GM23338 (cell line): ENCODE data around the gene TSSC4. TPM values are rescaled to one million over a fixed set of nuclear protein-coding genes. Genes with fewer than 3 reads are reported as not detected.

Experiments used
- ATAC-seq: fragments of 200-7000 bp; cut with Tn5 transposase; 3 replicates; pipeline ENCODE4 v1.9.1; 2020
- DNase-seq: peaks from one replicate; pipeline ENCODE4 v3.0.0-alpha.2; 2015; ENCODE audit warnings: low spot score
- H2AFZ ChIP-seq: fragments of 200-600 bp; sonication (generic); 2 replicates; pipeline ENCODE4 v1.8.0; 2016; ENCODE audit warnings: antibody characterized with exemption, mild to moderate bottlenecking, moderate library complexity
- H3F3A ChIP-seq: fragments of 200-600 bp; sonication (generic); replicated peaks from 2 replicates; pipeline ENCODE4 v1.8.0; 2017; ENCODE audit warnings: antibody characterized with exemption, mixed run types, low read depth
- H3K27ac ChIP-seq: fragments of 200-600 bp; sonication (generic); 2 replicates; pipeline ENCODE4 v1.6.1; 2016; ENCODE audit warnings: low read depth
- H3K27me3 ChIP-seq: fragments of 200-600 bp; sonication (generic); 2 replicates; pipeline ENCODE4 v1.8.0; 2016; ENCODE audit warnings: mild to moderate bottlenecking, mixed run types, moderate library complexity; ENCODE audit not compliant: insufficient read depth
- H3K36me3 ChIP-seq: fragments of 200-600 bp; sonication (generic); 2 replicates; pipeline ENCODE4 v1.8.0; 2016; ENCODE audit warnings: mild to moderate bottlenecking; ENCODE audit not compliant: insufficient read depth
- H3K4me1 ChIP-seq: fragments of 200-600 bp; sonication (generic); 2 replicates; pipeline ENCODE4 v1.8.0; 2016; ENCODE audit warnings: mild to moderate bottlenecking, moderate library complexity; ENCODE audit not compliant: insufficient read depth
- H3K4me2 ChIP-seq: fragments of 200-600 bp; sonication (generic); 2 replicates; pipeline ENCODE4 v1.7.1; 2017; ENCODE audit warnings: mixed run types
- H3K4me3 ChIP-seq: fragments of 200-600 bp; sonication (generic); 2 replicates; pipeline ENCODE4 v1.6.1; 2016; ENCODE audit warnings: mixed run types
- H3K79me2 ChIP-seq: fragments of 200-600 bp; sonication (generic); replicated peaks from 2 replicates; pipeline ENCODE4 v1.8.0; 2017; ENCODE audit warnings: mild to moderate bottlenecking; ENCODE audit not compliant: insufficient read depth
- H3K9me2 ChIP-seq: fragments of 200-600 bp; sonication (generic); 2 replicates; pipeline ENCODE4 v1.8.0; 2017; ENCODE audit not compliant: insufficient read depth
- H4K20me1 ChIP-seq: fragments of 200-600 bp; sonication (generic); replicated peaks from 2 replicates; pipeline ENCODE4 v1.8.0; 2017; ENCODE audit warnings: mild to moderate bottlenecking; ENCODE audit not compliant: insufficient read depth
- H3K27ac Mint-ChIP-seq: 2 replicates; pipeline ENCODE4 v1.8.0; 2020; ENCODE audit warnings: inconsistent platforms, mild to moderate bottlenecking, moderate library complexity, mixed read lengths
- H3K27me3 Mint-ChIP-seq: 3 replicates; pipeline ENCODE4 v1.8.0; 2022; ENCODE audit warnings: low read depth, mild to moderate bottlenecking, moderate library complexity, mixed read lengths, inconsistent platforms; ENCODE audit not compliant: insufficient read depth, poor library complexity
- H3K36me3 Mint-ChIP-seq: 3 replicates; pipeline ENCODE4 v1.8.0; 2021; ENCODE audit warnings: low read depth, mild to moderate bottlenecking, inconsistent platforms, moderate library complexity, mixed read lengths
- H3K4me1 Mint-ChIP-seq: 3 replicates; pipeline ENCODE4 v1.8.0; 2020; ENCODE audit warnings: mild to moderate bottlenecking, inconsistent platforms, mixed read lengths
- H3K4me3 Mint-ChIP-seq: 3 replicates; pipeline ENCODE4 v1.8.0; 2021; ENCODE audit warnings: moderate library complexity, mild to moderate bottlenecking, inconsistent platforms, mixed read lengths
- H3K9me3 Mint-ChIP-seq: 3 replicates; pipeline ENCODE4 v1.8.0; 2020; ENCODE audit warnings: moderate library complexity, mild to moderate bottlenecking, inconsistent platforms, mixed read lengths
- CTCF ChIP-seq, 2 experiments: fragments of 200-600 bp in 1 of 2; sonication (generic) in 1 of 2; conservative IDR thresholded peaks; 2 replicates each; pipeline versions ENCODE4 v1.5.1 to v1.6.1; 2016 to 2017; ENCODE audit warnings: antibody characterized with exemption in 2 of 2, low read depth in 2 of 2, mild to moderate bottlenecking in 2 of 2, moderate library complexity in 1 of 2
- ETS1 ChIP-seq: IDR thresholded peaks from 2 replicates; pipeline ENCODE4 v1.6.1; 2016; ENCODE audit warnings: antibody characterized with exemption
- EZH2 ChIP-seq: fragments of 200-600 bp; sonication (generic); IDR thresholded peaks from one replicate; pipeline ENCODE4 v1.8.0; 2017; ENCODE audit warnings: antibody characterized with exemption, mild to moderate bottlenecking, low read depth; ENCODE audit not compliant: unreplicated experiment
- EZH2phosphoT487 ChIP-seq: fragments of 200-600 bp; sonication (generic); IDR thresholded peaks from one replicate; pipeline ENCODE4 v1.8.1; 2018; ENCODE audit warnings: antibody characterized with exemption; ENCODE audit not compliant: unreplicated experiment
- JUNB ChIP-seq: IDR thresholded peaks from one replicate; pipeline ENCODE4 v1.6.1; 2016; ENCODE audit warnings: antibody characterized with exemption; ENCODE audit not compliant: unreplicated experiment
- NANOG ChIP-seq: IDR thresholded peaks from 2 replicates; pipeline ENCODE4 v1.6.1; 2016; ENCODE audit warnings: antibody characterized with exemption, borderline replicate concordance
- POLR2AphosphoS5 ChIP-seq: IDR thresholded peaks from 2 replicates; pipeline ENCODE4 v1.6.1; 2016; ENCODE audit warnings: antibody characterized with exemption, low read depth
- REST ChIP-seq: IDR thresholded peaks from one replicate; pipeline ENCODE4 v1.6.1; 2018; ENCODE audit warnings: antibody characterized with exemption; ENCODE audit not compliant: unreplicated experiment
- STAT1 ChIP-seq: IDR thresholded peaks from one replicate; pipeline ENCODE4 v1.6.1; 2016; ENCODE audit warnings: antibody characterized with exemption; ENCODE audit not compliant: unreplicated experiment
- ZNF114 ChIP-seq: fragments of 250-450 bp; sonication (Bioruptor Pico); IDR thresholded peaks from 2 replicates; pipeline ENCODE4 v1.5.0; 2020; ENCODE audit warnings: mild to moderate bottlenecking, moderate library complexity
- ZNF331 ChIP-seq: fragments of 250-450 bp; sonication (Bioruptor Pico); IDR thresholded peaks from 2 replicates; pipeline ENCODE4 v1.5.0; 2020; ENCODE audit warnings: low read depth, mild to moderate bottlenecking, moderate library complexity
- ZNF462 ChIP-seq: fragments of 250-450 bp; sonication (Bioruptor Pico); IDR thresholded peaks from 2 replicates; pipeline ENCODE4 v1.5.0; 2020; ENCODE audit warnings: mild to moderate bottlenecking, moderate library complexity
- polyA plus RNA-seq: library from polyadenylated mRNA; unstranded; fragments of >200 nt; fragmentation: Nextera tagmentation; extraction: Ambion mirVana; gene quantifications from 2 replicates; pipeline ENCODE4 v1.2.1, GENCODE V29; 2016
- total RNA-seq: library from RNA; depleted of rRNA; stranded (reverse); fragments of >200 nt; shearing (Covaris generic); gene quantifications from 2 replicates; pipeline ENCODE4 v1.2.3, GENCODE V29; 2014

Gene TSSC4
- total and polyA plus RNA-seq, 2 experiments from 2014 or later, result 27.5 to 44.3 TPM

- Histone ChIP-seq H3K79me2 (no peaks in the 10 kb centered on the region), H3K4me2 (no peak overlapping the region), H4K20me1 (no peaks in the 10 kb centered on the region), H3F3A (no peaks in the 10 kb centered on the region), H3K4me1 (no peaks in the 10 kb centered on the region), H3K9me2 (no peaks in the 10 kb centered on the region), H3K27ac (no peak overlapping the region), H3K4me3 (no peak overlapping the region), H3K27me3 (no peaks in the 10 kb centered on the region), H2AFZ (no peak overlapping the region), H3K36me3 (no peaks in the 10 kb centered on the region)
- no peak for TF ChIP-seq CTCF (conservative IDR thresholded peaks at IDR 0.05; ENCODE audit: low read depth in 2 of 2)
- TF ChIP-seq ZNF331 (CRISPR knock-in tag), result no peak
- TF ChIP-seq ZNF114 (CRISPR knock-in tag), result no peak
- no peak for TF ChIP-seq EZH2
- no peak for TF ChIP-seq REST
- no peak for TF ChIP-seq JUNB
- no peak for TF ChIP-seq POLR2AphosphoS5
- no peak for TF ChIP-seq ETS1
- TF ChIP-seq ZNF462 (CRISPR knock-in tag), result no peak
- TF ChIP-seq EZH2phosphoT487, result no peak
- TF ChIP-seq STAT1, result no peak
- TF ChIP-seq NANOG, result no peak
- DNase-seq (no peak), ATAC-seq (no peak)
- Mint-ChIP-seq H3K4me1 (no peaks in the 10 kb centered on the region), H3K36me3 (peaks cover 3% of the 10 kb centered on the region; the same call in 1 of the 3 replicates), H3K4me3 (no peak overlapping the region), H3K9me3 (peaks cover 15% of the 10 kb centered on the region), H3K27me3 (peaks cover 8% of the 10 kb centered on the region), H3K27ac (no peak overlapping the region)
Measured at GRCh38 chr11:2359557-2359956, 41.0 kb upstream of the TSSC4 start.
